H9 (cell line): ENCODE data around the gene NUFIP2. TPM values are rescaled to one million over a fixed set of nuclear protein-coding genes. Genes with fewer than 3 reads are reported as not detected.

Experiments used
- DNase-seq: peaks from one replicate; pipeline ENCODE4 v3.0.0-alpha.2; 2017
- H2AFZ ChIP-seq: one replicate; pipeline ENCODE4 v1.6.1; 2013; ENCODE audit warnings: mild to moderate bottlenecking, low read length, control low read depth, moderate library complexity
- H2AK5ac ChIP-seq: 2 replicates; pipeline ENCODE4 v1.6.1; 2013; ENCODE audit warnings: low read length, control low read depth, mixed read lengths; ENCODE audit not compliant: insufficient read length
- H2BK120ac ChIP-seq: one replicate; pipeline ENCODE4 v1.6.1; 2013; ENCODE audit warnings: low read depth, mild to moderate bottlenecking, low read length, control low read depth, inconsistent platforms; ENCODE audit not compliant: poor library complexity, severe bottlenecking
- H2BK12ac ChIP-seq: 2 replicates; pipeline ENCODE4 v1.6.1; 2013; ENCODE audit warnings: low read length, control low read depth, mixed read lengths, low read depth; ENCODE audit not compliant: insufficient read length
- H2BK15ac ChIP-seq: 2 replicates; pipeline ENCODE4 v1.6.1; 2013; ENCODE audit warnings: low read depth, low read length, control low read depth
- H2BK20ac ChIP-seq: one replicate; pipeline ENCODE4 v1.6.1; 2013; ENCODE audit warnings: low read depth, mild to moderate bottlenecking, low read length, control low read depth, inconsistent platforms; ENCODE audit not compliant: poor library complexity, severe bottlenecking
- H2BK5ac ChIP-seq: 2 replicates; pipeline ENCODE4 v1.6.1; 2013; ENCODE audit warnings: low read length, control low read depth, mixed read lengths; ENCODE audit not compliant: insufficient read length
- H3K14ac ChIP-seq: 2 replicates; pipeline ENCODE4 v1.6.1; 2013; ENCODE audit warnings: low read length, control low read depth; ENCODE audit not compliant: insufficient read depth
- H3K18ac ChIP-seq: 2 replicates; pipeline ENCODE4 v1.6.1; 2013; ENCODE audit warnings: low read depth, mild to moderate bottlenecking, mixed read lengths, low read length, control low read depth; ENCODE audit not compliant: insufficient read length
- H3K23ac ChIP-seq: 2 replicates; pipeline ENCODE4 v1.6.1; 2013; ENCODE audit warnings: low read length, control low read depth, mixed read lengths, low read depth; ENCODE audit not compliant: insufficient read length
- H3K23me2 ChIP-seq: 2 replicates; pipeline ENCODE4 v1.6.1; 2013; ENCODE audit warnings: low read depth, mild to moderate bottlenecking, mixed read lengths, low read length, control low read depth; ENCODE audit not compliant: insufficient read length, poor library complexity, severe bottlenecking
- H3K27ac ChIP-seq: 2 replicates; pipeline ENCODE4 v1.5.1; 2013; ENCODE audit warnings: low read length, control low read depth, mixed read lengths, low read depth; ENCODE audit not compliant: insufficient read length
- H3K27me3 ChIP-seq: 2 replicates; pipeline ENCODE4 v1.6.1; 2013; ENCODE audit warnings: low read length, control low read depth, inconsistent platforms; ENCODE audit not compliant: insufficient read depth
- H3K4ac ChIP-seq: 2 replicates; pipeline ENCODE4 v1.6.1; 2013; ENCODE audit warnings: low read depth, mild to moderate bottlenecking, control low read depth, inconsistent platforms, low read length, moderate library complexity
- H3K4me1 ChIP-seq: 2 replicates; pipeline ENCODE4 v1.6.1; 2013; ENCODE audit warnings: low read length, control low read depth, inconsistent platforms; ENCODE audit not compliant: insufficient read depth
- H3K4me2 ChIP-seq: 2 replicates; pipeline ENCODE4 v1.6.1; 2013; ENCODE audit warnings: low read length, control low read depth, mixed read lengths; ENCODE audit not compliant: insufficient read length, insufficient read depth
- H3K56ac ChIP-seq: 2 replicates; pipeline ENCODE4 v1.6.1; 2013; ENCODE audit warnings: low read depth, mild to moderate bottlenecking, mixed read lengths, low read length, control low read depth; ENCODE audit not compliant: insufficient read length
- H3K79me1 ChIP-seq: 2 replicates; pipeline ENCODE4 v1.6.1; 2013; ENCODE audit warnings: low read depth, mild to moderate bottlenecking, moderate library complexity, low read length, control low read depth, inconsistent platforms; ENCODE audit not compliant: insufficient read depth, poor library complexity, severe bottlenecking
- H3K79me2 ChIP-seq: 2 replicates; pipeline ENCODE4 v1.6.1; 2013; ENCODE audit warnings: low read length, control low read depth, inconsistent platforms; ENCODE audit not compliant: insufficient read depth
- H3K9ac ChIP-seq: 2 replicates; pipeline ENCODE4 v1.6.1; 2013; ENCODE audit warnings: low read length, control low read depth, mixed read lengths; ENCODE audit not compliant: insufficient read length; ENCODE audit errors: extremely low read depth
- H3K9me3 ChIP-seq: one replicate; pipeline ENCODE4 v1.6.1; 2013; ENCODE audit warnings: low read depth, low read length, inconsistent platforms; ENCODE audit not compliant: control insufficient read depth
- H3T11ph ChIP-seq: one replicate; pipeline ENCODE4 v1.6.1; 2013; ENCODE audit warnings: mild to moderate bottlenecking, low read length, control low read depth, inconsistent platforms
- H4K20me1 ChIP-seq: one replicate; pipeline ENCODE4 v1.6.1; 2013; ENCODE audit not compliant: control insufficient read depth, insufficient read length, insufficient read depth
- H4K5ac ChIP-seq: 2 replicates; pipeline ENCODE4 v1.6.1; 2013; ENCODE audit warnings: low read depth, mild to moderate bottlenecking, mixed read lengths, low read length, control low read depth; ENCODE audit not compliant: insufficient read length
- H4K8ac ChIP-seq: replicated peaks from 2 replicates; pipeline ENCODE4 v1.6.1; 2013; ENCODE audit warnings: low read length, control low read depth, mixed read lengths, low read depth; ENCODE audit not compliant: insufficient read length
- H4K91ac ChIP-seq: 2 replicates; pipeline ENCODE4 v1.6.1; 2013; ENCODE audit warnings: low read depth, mild to moderate bottlenecking, moderate library complexity, mixed read lengths, low read length, control low read depth; ENCODE audit not compliant: insufficient read length
- H3K27ac Mint-ChIP-seq, 3 experiments: 2 replicates in 2 of 3; 3 replicates in 1 of 3; pipeline ENCODE4 v1.8.0; 2020 to 2021; ENCODE audit warnings: mixed read lengths in 3 of 3, mild to moderate bottlenecking in 1 of 3, moderate library complexity in 1 of 3
- H3K27me3 Mint-ChIP-seq: 2 replicates; pipeline ENCODE4 v1.8.0; 2021; ENCODE audit warnings: low read depth, mild to moderate bottlenecking, moderate library complexity, mixed read lengths
- H3K36me3 Mint-ChIP-seq, 3 experiments: 2 replicates in 2 of 3; 3 replicates in 1 of 3; pipeline ENCODE4 v1.8.0; 2020 to 2021; ENCODE audit warnings: low read depth in 3 of 3, mixed read lengths in 3 of 3; ENCODE audit not compliant: insufficient read depth in 1 of 3
- H3K4me1 Mint-ChIP-seq, 2 experiments: 2 replicates each; pipeline ENCODE4 v1.8.0; 2020; ENCODE audit warnings: mixed read lengths in 2 of 2
- H3K4me3 Mint-ChIP-seq, 2 experiments: 2 replicates in 1 of 2; 3 replicates in 1 of 2; pipeline ENCODE4 v1.8.0; 2020 to 2021; ENCODE audit warnings: mild to moderate bottlenecking in 2 of 2, mixed read lengths in 2 of 2, moderate library complexity in 1 of 2
- H3K9me3 Mint-ChIP-seq, 2 experiments: 2 replicates in 1 of 2; 3 replicates in 1 of 2; pipeline ENCODE4 v1.8.0; 2020; ENCODE audit warnings: mild to moderate bottlenecking in 2 of 2, mixed read lengths in 2 of 2, moderate library complexity in 1 of 2
- WGBS: extraction: QIAGEN DNeasy Blood & Tissue Kit; methylation state at CpG from one replicate; pipeline ENCODE4 v1.1.7; 2013; ENCODE audit warnings: missing lambda C conversion rate, low lambda C conversion rate, mixed read lengths; ENCODE audit not compliant: insufficient read length; ENCODE audit errors: extremely low coverage; 5-methylcytosine and 5-hydroxymethylcytosine counted together
- total RNA-seq: library from RNA; stranded (reverse); gene quantifications from 2 replicates; pipeline ENCODE4 v1.2.1, GENCODE V29; 2021
- TF ChIP-seq, protein P1 (sequence below): fragments of 200-600 bp; sonication (generic); conservative IDR thresholded peaks from 3 replicates; pipeline ENCODE4 v1.8.0; 2021; ENCODE audit warnings: antibody characterized with exemption, mild to moderate bottlenecking

NUFIP2 gene
- total RNA-seq, 1 experiment from 2014 or later = 97.9 TPM

DNA sequence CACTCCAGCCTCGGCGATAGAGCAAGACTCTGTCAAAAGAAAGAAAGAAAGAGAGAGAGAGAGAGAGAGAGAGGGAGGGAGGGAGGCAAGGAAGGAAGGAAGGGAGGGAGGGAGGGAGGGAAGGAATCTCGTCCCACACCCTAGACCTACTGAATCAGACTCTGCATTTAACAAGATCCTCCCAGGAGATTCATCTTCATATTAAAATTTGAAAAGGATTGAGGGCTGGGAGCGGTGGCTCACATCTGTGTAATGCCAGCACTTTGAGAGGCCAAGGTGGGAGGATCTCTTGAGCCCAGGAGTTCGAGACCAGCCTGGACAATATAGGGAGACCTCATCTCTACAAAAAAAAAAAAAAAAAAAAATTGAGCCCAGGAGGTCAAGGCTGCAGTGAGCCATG is 33.5 kb upstream of the NUFIP2 start:
- Histone ChIP-seq H3K9ac (no peak overlapping the region), H3K4me1 (no peaks in the 10 kb centered on the region), H3K79me2 (no peaks in the 10 kb centered on the region), H3K9me3 (no peaks in the 10 kb centered on the region), H3K4me2 (no peak overlapping the region), H3K14ac (no peak overlapping the region), H2BK5ac (no peak overlapping the region), H2AFZ (no peak overlapping the region), H3K79me1 (no peaks in the 10 kb centered on the region), H3K23ac (no peak overlapping the region), H4K8ac (no peak overlapping the region), H3K4ac (no peak overlapping the region), H2BK20ac (no peak overlapping the region), H2BK120ac (no peak overlapping the region), H3K56ac (no peak overlapping the region), H2BK12ac (no peak overlapping the region), H4K20me1 (no peaks in the 10 kb centered on the region), H3K18ac (no peak overlapping the region), H4K91ac (no peak overlapping the region), H3K23me2 (no peaks in the 10 kb centered on the region), H3K27ac (no peak overlapping the region), H3T11ph (no peak overlapping the region), H3K27me3 (no peaks in the 10 kb centered on the region), H2AK5ac (no peak overlapping the region), H4K5ac (no peak overlapping the region), H2BK15ac (no peak overlapping the region)
- no peaks in the 10 kb centered on the region for H3K9me3 Mint-ChIP-seq
- TF ChIP-seq, protein P1, sequence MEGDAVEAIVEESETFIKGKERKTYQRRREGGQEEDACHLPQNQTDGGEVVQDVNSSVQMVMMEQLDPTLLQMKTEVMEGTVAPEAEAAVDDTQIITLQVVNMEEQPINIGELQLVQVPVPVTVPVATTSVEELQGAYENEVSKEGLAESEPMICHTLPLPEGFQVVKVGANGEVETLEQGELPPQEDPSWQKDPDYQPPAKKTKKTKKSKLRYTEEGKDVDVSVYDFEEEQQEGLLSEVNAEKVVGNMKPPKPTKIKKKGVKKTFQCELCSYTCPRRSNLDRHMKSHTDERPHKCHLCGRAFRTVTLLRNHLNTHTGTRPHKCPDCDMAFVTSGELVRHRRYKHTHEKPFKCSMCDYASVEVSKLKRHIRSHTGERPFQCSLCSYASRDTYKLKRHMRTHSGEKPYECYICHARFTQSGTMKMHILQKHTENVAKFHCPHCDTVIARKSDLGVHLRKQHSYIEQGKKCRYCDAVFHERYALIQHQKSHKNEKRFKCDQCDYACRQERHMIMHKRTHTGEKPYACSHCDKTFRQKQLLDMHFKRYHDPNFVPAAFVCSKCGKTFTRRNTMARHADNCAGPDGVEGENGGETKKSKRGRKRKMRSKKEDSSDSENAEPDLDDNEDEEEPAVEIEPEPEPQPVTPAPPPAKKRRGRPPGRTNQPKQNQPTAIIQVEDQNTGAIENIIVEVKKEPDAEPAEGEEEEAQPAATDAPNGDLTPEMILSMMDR = no peak
- H3K4me1 Mint-ChIP-seq = peaks cover 2 to 6% of the 10 kb centered on the region in 2 experiments; a peak in 3 of 4 replicates
- H3K4me3 Mint-ChIP-seq = no peak overlapping the region
- H3K27ac Mint-ChIP-seq = no peak overlapping the region; a peak in 1 of 7 replicates
- peaks cover 4% of the 10 kb centered on the region; the same call in 1 of the 2 replicates for H3K27me3 Mint-ChIP-seq
- no peaks in the 10 kb centered on the region for H3K36me3 Mint-ChIP-seq
- DNase-seq = no peak
- no CpG with 5 or more reads among the region's 5 CpGs for WGBS
